Kidney capillary endothelial cell (primary cell): ENCODE results near the gene ZNF408.

Experiments
- DNase-seq: peaks from one replicate; pipeline ENCODE4 v3.0.0-alpha.2; 2018; ENCODE audit warnings: low spot score

The ZNF408 gene

DNA sequence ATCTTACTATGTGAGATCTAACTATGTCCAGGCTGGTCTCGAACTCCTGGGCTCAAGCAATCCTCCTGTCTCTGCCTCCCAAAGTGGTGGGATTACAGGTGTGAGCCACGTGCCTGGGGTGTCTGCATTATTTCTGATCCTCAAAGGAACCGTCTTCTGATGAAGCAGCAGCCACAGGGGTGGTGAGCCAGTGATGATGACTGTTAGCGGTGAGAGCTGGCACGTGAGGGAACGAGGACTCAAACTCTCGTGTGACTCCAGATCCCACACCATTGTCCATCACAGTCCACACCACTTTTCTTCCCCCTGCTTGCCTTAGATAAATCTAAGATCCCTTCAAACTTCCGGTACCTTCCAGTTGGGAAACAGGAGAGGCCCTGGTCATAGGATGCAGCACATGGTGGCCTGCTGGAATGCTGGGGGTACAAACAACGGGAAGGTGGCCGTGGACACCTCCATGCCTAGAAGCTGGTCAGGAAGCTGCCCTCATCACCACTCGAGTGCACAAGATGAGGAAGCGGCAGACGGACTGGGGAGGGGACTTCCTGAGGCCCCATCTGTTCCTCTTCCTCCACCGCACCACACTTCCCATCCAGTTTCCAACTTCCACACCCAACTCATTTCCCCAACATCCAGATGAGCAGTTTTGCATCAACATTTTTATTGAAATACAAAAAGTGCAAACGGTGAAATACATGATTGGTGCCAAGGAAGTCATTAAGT lies 24.2 kb upstream of the ZNF408 start:
- DNase-seq = no peak

- no peak for DNase-seq
Measured at GRCh38 chr11:46677169-46677568, 23.7 kb upstream of the ZNF408 start.

DNA sequence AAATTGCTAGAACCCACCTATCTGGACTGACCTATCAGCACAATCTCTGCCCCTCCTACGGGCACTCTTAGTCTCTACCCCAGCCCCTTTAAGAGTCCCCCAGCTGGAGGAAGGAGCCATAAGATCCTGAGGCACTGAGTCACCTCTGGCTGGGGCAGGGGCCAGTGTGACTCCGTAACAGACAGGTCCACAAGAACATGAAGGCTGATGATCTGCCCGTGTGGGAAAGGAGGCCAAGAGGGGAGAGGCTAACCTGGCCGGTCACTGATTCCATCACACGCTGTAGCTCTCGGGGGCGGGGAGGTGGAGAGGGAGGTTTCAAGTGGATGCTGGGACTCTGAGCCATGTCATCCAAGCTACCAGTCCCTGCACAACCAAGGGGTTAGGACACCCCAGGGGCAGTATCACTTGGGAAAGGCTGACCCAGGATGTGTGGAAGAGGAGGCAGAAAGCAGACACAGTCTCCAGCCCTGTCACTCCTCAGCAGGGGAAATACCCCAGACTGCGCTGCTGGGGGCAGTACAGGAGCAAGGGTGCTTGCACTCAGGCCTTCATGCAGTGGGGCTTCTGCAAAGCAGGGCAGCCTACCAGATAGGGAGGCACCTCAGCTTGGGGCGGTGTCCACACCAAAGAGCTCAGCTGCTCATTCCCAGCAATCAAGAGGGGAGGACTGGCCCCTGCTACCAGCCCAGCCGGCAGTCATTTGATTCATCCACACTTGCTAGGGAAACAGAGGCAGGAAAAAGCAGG lies 22.7 kb upstream of the ZNF408 start:
- no peak for DNase-seq

DNA sequence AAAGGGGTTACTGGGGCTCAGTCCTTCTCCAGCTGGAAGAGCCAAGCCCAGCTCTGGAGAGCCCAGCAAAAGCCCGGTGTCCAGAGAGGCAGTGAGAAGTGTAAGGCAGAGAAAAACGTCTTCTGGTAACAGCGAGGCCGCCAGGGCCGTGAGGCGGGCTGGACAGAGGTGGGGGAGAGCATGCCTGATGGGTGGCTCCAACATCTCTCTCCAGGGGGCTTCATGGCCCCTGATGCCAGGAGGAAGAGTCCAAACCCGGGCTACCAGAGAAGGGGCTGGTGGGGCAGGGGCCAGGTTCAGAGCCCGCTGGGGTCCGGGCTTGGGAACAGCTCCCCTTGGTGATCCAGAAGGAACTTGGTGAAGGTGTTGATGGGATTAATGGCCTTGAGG lies 22.1 kb upstream of the ZNF408 start:
- DNase-seq = no peak

- DNase-seq = no peak
Measured at GRCh38 chr11:46679241-46680163, 21.3 kb upstream of the ZNF408 start.

- DNase-seq = no peak
Measured at GRCh38 chr11:46680164-46680760, 20.6 kb upstream of the ZNF408 start.

DNA sequence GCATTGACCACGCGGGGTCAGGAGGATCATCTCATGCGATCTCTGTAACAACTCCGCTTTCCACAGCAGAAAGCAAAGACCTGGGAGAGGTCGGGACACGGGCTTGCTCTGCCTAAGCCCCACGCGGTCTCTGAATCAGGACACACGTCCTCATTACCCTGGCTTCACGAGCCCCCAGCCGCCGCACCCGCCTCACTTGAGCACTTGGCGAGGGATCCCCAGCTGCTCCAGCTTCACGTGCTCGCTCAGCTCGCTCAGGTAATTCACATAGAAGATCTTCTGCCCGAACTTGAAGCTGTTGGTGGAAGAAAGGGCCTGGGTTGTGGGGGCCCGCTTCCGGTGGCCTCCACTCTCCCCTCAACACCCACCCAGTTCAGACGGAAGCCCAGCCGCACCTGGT lies 20.0 kb upstream of the ZNF408 start:
- no peak for DNase-seq

DNA sequence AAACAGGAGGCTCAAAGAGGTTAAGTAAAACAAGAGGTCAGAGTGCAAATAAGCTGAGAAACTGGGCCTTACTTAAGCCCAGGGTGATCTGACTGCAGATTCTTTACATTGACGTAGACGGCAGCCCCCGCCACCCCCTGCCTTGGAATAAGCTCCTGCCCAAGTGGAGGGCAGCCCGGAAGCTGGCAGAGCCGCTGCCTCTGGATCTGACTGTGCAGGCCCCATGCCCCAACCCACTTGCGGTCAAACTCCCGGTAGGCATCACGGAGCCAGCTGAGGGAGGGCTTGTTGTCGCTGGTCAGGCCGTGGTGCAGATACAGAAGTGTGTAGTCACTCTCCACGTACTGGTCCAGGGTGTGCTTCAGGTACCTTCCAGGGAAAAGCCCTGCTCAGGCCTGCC lies 19.0 kb upstream of the ZNF408 start:
- DNase-seq = no peak

GRCh38 chr11:46682773-46683752 lies 17.8 kb upstream of the ZNF408 start:
- no peak for DNase-seq

GRCh38 chr11:46684367-46684766 lies 16.5 kb upstream of the ZNF408 start:
- DNase-seq = no peak

- no peak for DNase-seq
Measured at GRCh38 chr11:46686886-46687795, 13.7 kb upstream of the ZNF408 start.

DNA sequence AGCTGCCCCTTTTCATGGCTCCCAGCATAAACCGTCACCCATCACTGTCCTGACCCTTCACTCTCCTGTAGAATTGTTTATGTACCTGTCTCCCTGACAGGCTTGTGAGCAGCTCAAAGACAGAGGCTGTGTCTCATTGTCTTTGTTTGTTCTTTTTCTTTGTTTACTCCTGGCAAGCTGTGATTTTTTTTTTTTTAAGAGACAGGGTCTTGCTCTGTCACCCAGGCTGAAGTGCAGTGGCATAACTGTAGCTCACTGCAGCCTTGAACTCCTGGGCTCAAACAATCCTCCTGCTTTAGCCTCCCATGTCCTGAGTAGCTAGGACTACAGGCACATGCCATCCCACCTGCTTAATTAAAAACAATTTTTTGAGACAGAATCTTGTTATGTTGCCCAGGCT lies 10.1 kb upstream of the ZNF408 start:
- DNase-seq = no peak

- no peak for DNase-seq
Measured at GRCh38 chr11:46692450-46692849, 8.4 kb upstream of the ZNF408 start.

DNA sequence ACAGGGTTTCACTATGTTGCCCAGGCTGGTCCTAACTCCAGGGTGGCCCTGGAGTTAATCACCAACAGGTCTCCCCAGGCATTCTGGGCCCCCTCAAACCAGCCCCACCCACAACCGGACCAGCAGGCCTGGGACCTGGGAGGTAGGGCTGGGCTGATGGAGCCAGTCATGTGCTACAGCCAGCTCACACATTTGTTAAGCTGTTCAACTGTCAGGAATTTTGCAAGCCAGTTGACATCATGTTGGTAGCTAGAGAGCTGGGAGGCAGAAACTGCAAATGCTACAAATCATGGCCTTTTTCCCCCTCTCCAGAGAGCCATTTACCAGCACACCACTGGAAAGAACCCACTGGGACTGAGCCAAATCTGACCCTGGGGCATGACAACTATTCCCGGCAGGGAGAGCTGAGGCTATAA lies 7.2 kb upstream of the ZNF408 start:
- no peak for DNase-seq

GRCh38 chr11:46694072-46694471 lies 6.8 kb upstream of the ZNF408 start:
- no peak for DNase-seq

GRCh38 chr11:46694607-46695006 lies 6.2 kb upstream of the ZNF408 start:
- no peak for DNase-seq

- DNase-seq = no peak
Measured at GRCh38 chr11:46695345-46696211, 5.3 kb upstream of the ZNF408 start.

DNA sequence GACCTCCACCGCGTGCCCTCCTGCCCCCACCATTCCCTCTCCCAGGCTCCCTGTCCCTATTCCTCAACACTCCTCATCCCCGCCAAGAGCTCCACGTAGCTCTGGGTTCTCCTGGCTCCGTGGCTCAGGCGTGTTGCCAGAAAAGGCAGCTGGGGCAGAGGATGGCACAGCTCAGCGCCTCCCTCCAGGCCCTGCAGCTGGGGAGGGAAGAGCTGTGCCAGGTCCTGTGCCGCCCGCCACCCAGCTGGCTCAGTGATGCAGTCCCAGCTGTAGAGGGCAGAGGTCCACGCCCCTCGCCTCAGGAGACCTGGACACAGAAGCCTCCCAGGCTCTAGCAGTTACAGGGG lies 4.6 kb upstream of the ZNF408 start:
- DNase-seq = no peak

DNA sequence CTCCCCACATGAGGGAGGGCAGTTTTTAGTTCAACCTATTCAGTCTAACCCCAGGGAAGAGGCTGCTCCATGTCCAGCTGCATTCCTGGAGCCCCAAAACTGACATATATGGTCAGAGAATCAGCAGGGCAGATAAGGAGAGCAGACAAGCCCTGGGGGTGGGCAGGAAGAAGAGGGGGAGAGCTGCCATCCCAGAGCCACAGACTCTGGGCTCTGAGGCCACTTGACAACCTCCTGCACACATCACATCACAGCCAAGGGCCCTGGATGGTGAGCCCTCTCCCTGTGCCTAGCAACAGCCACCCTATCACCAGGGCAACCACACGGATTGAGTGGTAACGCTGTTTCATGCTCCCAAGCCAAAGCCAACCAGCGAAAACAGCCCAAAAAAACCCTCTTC lies 3.5 kb upstream of the ZNF408 start:
- DNase-seq = no peak
